HepG2 (cell line): ENCODE measurements around the gene EEF1AKMT1.

Source experiments
- CTCF ChIP-seq: sonication (generic); formaldehyde crosslinking; IDR thresholded peaks from 2 replicates; pipeline ENCODE4 v1.5.0; 2020; ENCODE audit warnings: mild to moderate bottlenecking, missing genetic modification reagents, moderate library complexity
- HDAC2 ChIP-seq: sonication (generic); formaldehyde crosslinking; IDR thresholded peaks from 2 replicates; pipeline ENCODE4 v1.4.0; 2020; ENCODE audit warnings: missing genetic modification reagents
- NBN ChIP-seq: fragments of 450-650 bp; conservative IDR thresholded peaks from 2 replicates; pipeline ENCODE4 v1.6.1; 2017
- NPAS2 ChIP-seq: sonication (generic); formaldehyde crosslinking; IDR thresholded peaks from 2 replicates; pipeline ENCODE4 v1.8.0; 2022; ENCODE audit warnings: mild to moderate bottlenecking, missing genetic modification reagents, borderline replicate concordance
- POLR2AphosphoS5 ChIP-seq: IDR thresholded peaks from 2 replicates; pipeline ENCODE4 v1.6.1; 2012; ENCODE audit warnings: low read depth, low read length
- PRDM10 ChIP-seq: sonication (generic); formaldehyde crosslinking; IDR thresholded peaks from 2 replicates; pipeline ENCODE4 v1.4.0; 2020; ENCODE audit warnings: low read depth, missing genetic modification reagents
- RELA ChIP-seq: sonication (generic); formaldehyde crosslinking; IDR thresholded peaks from 2 replicates; pipeline ENCODE4 v1.4.0; 2020; ENCODE audit warnings: missing genetic modification reagents
- RNF2 ChIP-seq: fragments of 450-650 bp; conservative IDR thresholded peaks from 2 replicates; pipeline ENCODE4 v1.6.1; 2016; ENCODE audit warnings: low read depth
- SMC3 ChIP-seq: IDR thresholded peaks from 2 replicates; pipeline ENCODE4 v1.6.1; 2011; ENCODE audit warnings: low read length, improper control_type of control experiment
- SOX13 ChIP-seq, 3 experiments: fragments of 450-650 bp in 1 of 3; sonication (generic) in 1 of 3; formaldehyde crosslinking in 1 of 3; IDR thresholded peaks in 2 of 3; conservative IDR thresholded peaks in 1 of 3; 2 replicates each; pipeline versions ENCODE4 v1.5.0 to v1.6.1; 2016 to 2020; ENCODE audit warnings: antibody characterized with exemption in 1 of 3, mild to moderate bottlenecking in 1 of 3, missing compliant biosample characterization in 1 of 3, missing genetic modification reagents in 1 of 3, moderate library complexity in 1 of 3
- ZNF143 ChIP-seq: sonication (generic); formaldehyde crosslinking; IDR thresholded peaks from 2 replicates; pipeline ENCODE4 v1.4.0; 2020; ENCODE audit warnings: missing genetic modification reagents
- ZNF549 ChIP-seq: sonication (generic); formaldehyde crosslinking; IDR thresholded peaks from 2 replicates; pipeline ENCODE4 v1.5.0; 2020; ENCODE audit warnings: missing genetic modification reagents
- ZNF646 ChIP-seq: sonication (generic); formaldehyde crosslinking; IDR thresholded peaks from 2 replicates; pipeline ENCODE4 v1.9.0; 2021; ENCODE audit warnings: mild to moderate bottlenecking, missing genetic modification reagents

- no peak for TF ChIP-seq SOX13 (IDR thresholded peaks at IDR 0.05)
- no peak for TF ChIP-seq SOX13 (CRISPR knock-in tag; conservative IDR thresholded peaks at IDR 0.05 in 1 of 2, IDR thresholded peaks at IDR 0.05 in 1 of 2)
- no peak for TF ChIP-seq ZNF646
- TF ChIP-seq CTCF (CRISPR knock-in tag) = no peak
- no peak for TF ChIP-seq PRDM10
- no peak for TF ChIP-seq ZNF549 (CRISPR knock-in tag)
- TF ChIP-seq RELA = no peak
- TF ChIP-seq POLR2AphosphoS5 = no peak
- no peak for TF ChIP-seq NPAS2 (CRISPR knock-in tag)
- no peak for TF ChIP-seq ZNF143 (CRISPR knock-in tag)
- no peak for TF ChIP-seq HDAC2 (CRISPR knock-in tag)
- no peak for TF ChIP-seq SMC3
- no peak for TF ChIP-seq NBN
- TF ChIP-seq RNF2 = no peak
Observed at GRCh38 chr13:20702530-20702914, 71.2 kb downstream of the EEF1AKMT1 start.
